ENCODE measurements around the gene REEP3. TPM values are rescaled to one million over a fixed set of nuclear protein-coding genes. Genes with fewer than 3 reads are reported as not detected.
A peak's percentile ranks its signal among the peaks of the same experiment; 100 is the strongest.

The REEP3 gene
- total RNA-seq, 1 donor from 2014 or later = 33.1 TPM

DNA sequence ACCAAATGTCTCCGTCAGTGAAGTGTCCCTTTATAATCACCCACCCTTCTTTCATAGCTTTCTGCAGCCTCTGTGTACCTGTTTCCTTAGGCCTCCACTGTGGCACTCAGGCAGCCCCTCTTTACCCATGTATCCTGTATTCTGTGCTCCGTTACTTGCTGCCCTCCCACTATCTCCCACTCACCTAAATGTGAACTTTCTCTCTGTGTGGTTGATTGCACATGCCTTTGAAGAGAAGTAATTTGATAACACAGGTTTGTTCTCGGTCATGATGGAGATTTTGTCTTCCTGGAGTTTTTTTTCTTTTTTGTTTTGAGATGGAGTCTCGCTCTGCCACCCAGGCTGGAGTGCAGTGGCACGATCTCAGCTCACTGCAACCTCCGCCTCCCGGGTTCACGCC, 61.5 kb downstream of the REEP3 start:
- Mint-ChIP-seq H3K27me3 (ENCODE audit: low read depth) (no peaks in the 10 kb centered on the region), H3K4me1 (peaks cover 25% of the 10 kb centered on the region), H3K9me3 (peaks cover 2% of the 10 kb centered on the region), H3K4me3 (no peak overlapping the region), H3K36me3 (peaks cover 2% of the 10 kb centered on the region), H3K27ac (no peak overlapping the region)
- TF ChIP-seq, protein P1, sequence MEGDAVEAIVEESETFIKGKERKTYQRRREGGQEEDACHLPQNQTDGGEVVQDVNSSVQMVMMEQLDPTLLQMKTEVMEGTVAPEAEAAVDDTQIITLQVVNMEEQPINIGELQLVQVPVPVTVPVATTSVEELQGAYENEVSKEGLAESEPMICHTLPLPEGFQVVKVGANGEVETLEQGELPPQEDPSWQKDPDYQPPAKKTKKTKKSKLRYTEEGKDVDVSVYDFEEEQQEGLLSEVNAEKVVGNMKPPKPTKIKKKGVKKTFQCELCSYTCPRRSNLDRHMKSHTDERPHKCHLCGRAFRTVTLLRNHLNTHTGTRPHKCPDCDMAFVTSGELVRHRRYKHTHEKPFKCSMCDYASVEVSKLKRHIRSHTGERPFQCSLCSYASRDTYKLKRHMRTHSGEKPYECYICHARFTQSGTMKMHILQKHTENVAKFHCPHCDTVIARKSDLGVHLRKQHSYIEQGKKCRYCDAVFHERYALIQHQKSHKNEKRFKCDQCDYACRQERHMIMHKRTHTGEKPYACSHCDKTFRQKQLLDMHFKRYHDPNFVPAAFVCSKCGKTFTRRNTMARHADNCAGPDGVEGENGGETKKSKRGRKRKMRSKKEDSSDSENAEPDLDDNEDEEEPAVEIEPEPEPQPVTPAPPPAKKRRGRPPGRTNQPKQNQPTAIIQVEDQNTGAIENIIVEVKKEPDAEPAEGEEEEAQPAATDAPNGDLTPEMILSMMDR (IDR thresholded peaks at IDR 0.05; ENCODE audit: unreplicated experiment) = no peak
- no peak for DNase-seq (ENCODE audit: low spot score in 2 of 2, unreplicated experiment in 2 of 2)

DNA sequence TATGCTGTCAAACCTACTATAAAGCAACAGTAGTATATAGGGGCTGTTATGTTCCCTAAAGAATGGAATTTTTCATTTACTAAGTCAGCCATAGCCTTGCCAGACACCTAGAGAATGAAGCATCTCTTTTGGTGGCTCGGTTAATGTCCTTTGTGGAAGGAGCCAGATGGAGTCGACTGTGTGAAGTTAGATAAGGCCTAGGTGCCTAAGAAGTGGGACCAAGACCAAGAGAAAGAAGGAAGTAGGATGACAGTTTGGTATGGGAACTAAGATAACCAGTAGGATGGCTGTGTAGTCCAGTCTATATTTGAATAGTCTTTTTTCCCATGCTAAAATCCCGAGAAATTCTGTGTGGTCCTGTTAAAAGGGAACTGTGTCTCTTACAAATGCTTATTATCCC, 62.2 kb downstream of the REEP3 start:
- no peaks in the 10 kb centered on the region for H3K36me3 Mint-ChIP-seq
- H3K4me1 Mint-ChIP-seq = peaks cover 25% of the 10 kb centered on the region
- no peak for DNase-seq (ENCODE audit: low spot score in 2 of 2, unreplicated experiment in 2 of 2)

DNA sequence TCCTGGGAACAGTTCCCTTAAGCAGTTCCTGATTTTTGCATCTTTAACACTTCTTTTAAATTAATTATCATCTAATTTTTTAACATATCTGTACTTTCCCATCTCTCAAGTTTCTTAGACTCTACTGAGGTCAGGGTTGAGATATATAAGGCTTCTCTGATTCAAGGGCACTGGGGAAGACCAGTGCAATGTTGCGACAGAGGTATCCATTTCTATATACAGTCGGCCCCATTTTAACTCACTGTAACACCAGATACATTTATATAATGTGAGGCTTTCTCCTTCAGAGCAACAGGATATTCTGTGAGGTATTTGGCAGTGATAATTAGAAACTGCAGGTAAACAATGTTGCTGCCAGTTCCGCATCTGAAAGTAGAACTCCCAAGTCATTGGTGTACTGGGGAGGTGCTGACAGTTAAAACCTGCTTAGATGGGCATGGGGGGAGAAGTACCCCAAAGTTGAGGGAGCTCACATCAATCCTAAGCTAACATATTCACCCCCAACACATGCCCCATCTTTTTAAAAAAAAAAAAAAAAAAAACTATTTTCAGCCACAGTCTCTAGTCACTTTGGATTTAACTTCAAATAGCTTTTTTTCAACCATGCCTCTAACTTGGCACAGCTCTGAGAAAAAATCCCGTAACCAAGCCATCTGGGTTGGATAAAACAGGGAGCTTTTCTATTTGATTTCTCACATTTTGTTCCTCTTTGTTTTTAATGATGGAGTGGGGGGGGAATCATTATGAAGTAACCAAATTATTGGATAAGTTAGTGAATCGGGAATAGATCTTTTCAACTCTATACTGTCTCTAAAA, 62.9 kb downstream of the REEP3 start:
- Mint-ChIP-seq H3K27ac (peak overlapping the region; percentile 22), H3K4me3 (no peak overlapping the region), H3K36me3 (no peaks in the 10 kb centered on the region), H3K4me1 (peaks cover 25% of the 10 kb centered on the region), H3K9me3 (no peaks in the 10 kb centered on the region), H3K27me3 (ENCODE audit: low read depth) (no peaks in the 10 kb centered on the region)
- DNase-seq (ENCODE audit: low spot score in 2 of 2, unreplicated experiment in 2 of 2) = no peak
- TF ChIP-seq, protein P1 (IDR thresholded peaks at IDR 0.05; ENCODE audit: unreplicated experiment) = no peak

More for the DNA sequence above, 62.2 kb downstream of the REEP3 start:
- TF ChIP-seq, protein P1 (IDR thresholded peaks at IDR 0.05; ENCODE audit: unreplicated experiment) = no peak
- Mint-ChIP-seq H3K27me3 (ENCODE audit: low read depth) (no peaks in the 10 kb centered on the region), H3K27ac (no peak overlapping the region), H3K9me3 (no peaks in the 10 kb centered on the region), H3K4me3 (no peak overlapping the region)

DNA sequence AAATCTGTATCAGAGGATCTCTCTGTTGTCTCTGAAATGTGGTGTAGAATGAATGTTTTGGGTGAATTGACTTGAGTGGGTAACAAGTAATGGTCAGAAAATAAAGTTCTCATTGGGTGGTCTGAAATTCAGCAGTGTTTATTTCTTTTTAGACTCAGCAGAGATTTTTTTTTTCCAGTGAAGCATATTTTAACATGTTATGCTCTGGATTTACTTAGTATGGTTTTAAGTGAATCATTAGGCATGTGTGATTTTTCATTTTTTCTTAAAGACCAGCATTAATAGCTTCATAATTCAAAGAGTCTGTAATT, 63.5 kb downstream of the REEP3 start:
- H3K36me3 Mint-ChIP-seq = no peaks in the 10 kb centered on the region
- DNase-seq (ENCODE audit: low spot score in 2 of 2, unreplicated experiment in 2 of 2) = no peak
- H3K9me3 Mint-ChIP-seq = no peaks in the 10 kb centered on the region
- peak overlapping the region; percentile 22 for H3K27ac Mint-ChIP-seq
- H3K4me1 Mint-ChIP-seq = peaks cover 23% of the 10 kb centered on the region
- H3K27me3 Mint-ChIP-seq (ENCODE audit: low read depth) = no peaks in the 10 kb centered on the region
- H3K4me3 Mint-ChIP-seq = no peak overlapping the region
- TF ChIP-seq, protein P1 (IDR thresholded peaks at IDR 0.05; ENCODE audit: unreplicated experiment) = no peak

DNA sequence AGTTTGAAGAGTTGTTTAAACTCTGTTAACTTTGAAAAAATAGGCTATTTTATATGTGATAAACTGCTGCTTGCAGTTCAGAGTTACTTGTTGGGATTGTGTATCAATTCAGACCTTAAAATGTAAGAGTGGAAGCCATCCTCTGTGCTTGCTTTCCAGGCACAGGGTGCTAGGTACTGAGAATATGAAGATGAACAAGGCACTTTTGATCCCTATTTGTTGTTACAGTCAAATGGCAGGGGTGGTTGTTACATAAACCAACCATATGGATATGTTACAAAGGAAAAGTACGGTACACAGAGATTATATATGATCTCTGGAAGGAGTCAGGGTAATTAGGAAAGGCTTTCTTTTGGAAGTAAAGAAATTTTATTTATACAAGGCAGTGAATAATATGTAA, 63.8 kb downstream of the REEP3 start:
- no peaks in the 10 kb centered on the region for H3K36me3 Mint-ChIP-seq
- no peaks in the 10 kb centered on the region for H3K9me3 Mint-ChIP-seq
- H3K27me3 Mint-ChIP-seq (ENCODE audit: low read depth) = no peaks in the 10 kb centered on the region
- no peak overlapping the region for H3K27ac Mint-ChIP-seq
- peaks cover 22% of the 10 kb centered on the region for H3K4me1 Mint-ChIP-seq
- H3K4me3 Mint-ChIP-seq = no peak overlapping the region
- DNase-seq (ENCODE audit: low spot score in 2 of 2, unreplicated experiment in 2 of 2) = no peak
- TF ChIP-seq, protein P1 (IDR thresholded peaks at IDR 0.05; ENCODE audit: unreplicated experiment) = no peak

Data from mesothelial cell of epicardium (in vitro differentiated cells).